Psoas muscle (tissue), 8 donors: ENCODE results near the gene DOCK10. TPM values are rescaled to one million over a fixed set of nuclear protein-coding genes. Genes with fewer than 3 reads are reported as not detected.

ENCODE experiments used
- ATAC-seq, 4 donors: fragments of 200-7000 bp; cut with Tn5 transposase; one replicate each; pipeline ENCODE4 v1.9.1; 2020; ENCODE audit warnings: moderate library complexity in 3 of 4, mild to moderate bottlenecking in 2 of 4
- DNase-seq, 2 donors: peaks; one replicate each; pipeline ENCODE4 v3.0.0-alpha.2; 2020
- H3K27ac ChIP-seq: fragments of 200-600 bp; one replicate; pipeline ENCODE4 v1.8.0; 2022
- H3K27me3 ChIP-seq, 3 donors: fragments of 200-600 bp in 1 of 3; one replicate each; pipeline versions ENCODE4 v1.6.1 to v1.8.0; 2013 to 2022; ENCODE audit warnings: low read length in 2 of 3, mild to moderate bottlenecking in 2 of 3, moderate library complexity in 1 of 3; ENCODE audit not compliant: insufficient read depth in 3 of 3
- H3K36me3 ChIP-seq, 2 donors: fragments of 200-600 bp in 1 of 2; one replicate each; pipeline versions ENCODE4 v1.6.1 to v1.8.0; 2013 to 2022; ENCODE audit warnings: low read depth in 1 of 2, mild to moderate bottlenecking in 1 of 2, moderate library complexity in 1 of 2; ENCODE audit not compliant: insufficient read depth in 1 of 2
- H3K4me1 ChIP-seq: fragments of 200-600 bp; one replicate; pipeline ENCODE4 v1.8.0; 2022
- H3K4me3 ChIP-seq: fragments of 200-600 bp; one replicate; pipeline ENCODE4 v1.8.0; 2022; ENCODE audit warnings: mild to moderate bottlenecking
- H3K9me3 ChIP-seq: fragments of 200-600 bp; one replicate; pipeline ENCODE4 v1.8.0; 2022
- WGBS, 3 donors: extraction: QIAGEN DNeasy Blood & Tissue Kit; methylation state at CpG; one replicate each; pipeline versions ENCODE4 v1.1.6 to v1.1.7; 2013; 5-methylcytosine and 5-hydroxymethylcytosine counted together
- intact Hi-C, 2 donors: fragments of 100-400 bp; cut with DNase I; formaldehyde crosslinking; loops; one replicate each; pipeline versions ENCODE4 v1.11.0 to v1.14.2; 2022
- polyA plus RNA-seq, 3 donors: library from polyadenylated mRNA; stranded (reverse); fragments of 200-250 nt; gene quantifications; one replicate each; pipeline ENCODE4 v1.2.3, GENCODE V29; 2013
- total RNA-seq, 4 donors: library from RNA; stranded (reverse); fragmentation: NEBNext Ultra II Directional in 2 of 4; extraction: Animal tissue kit (Norgen Biotek cat#: 25700) in 2 of 4; gene quantifications; one replicate each; pipeline versions ENCODE4 v1.2.1 to v1.2.4, GENCODE V29; 2021 to 2023
- TF ChIP-seq, protein P1 (sequence below): fragments of 200-600 bp; IDR thresholded peaks from one replicate; pipeline ENCODE4 v1.8.0; 2022; ENCODE audit warnings: antibody characterized with exemption
- donor health status: healthy with polysubstance abuse.
- donor health status: DM: no; HTN: no; CAD: no; lungs with moderate emphysema.
- donor health status: Bipolar disorder and iron deficiency.
- donor health status: healthy.
- donor health status: DM: yes; HTN: yes; CAD: no.
- donor health status: DM: no; HTN: no; CAD: no.
- donor health status: DM: no; HTN: no; CAD: no.
- donor health status: DM: yes; HTN: yes; CAD: no.

DOCK10 gene
- total and polyA plus RNA-seq, 7 donors = 0.17 to 4.4 (median 1.0) TPM

GRCh38 chr2:224929512-224929911 lies 112.8 kb downstream of the DOCK10 start:
- Histone ChIP-seq H3K4me1 (peaks cover 17% of the 10 kb centered on the region), H3K27ac (no peak overlapping the region), H3K27me3 (no peaks in the 10 kb centered on the region), H3K9me3 (no peaks in the 10 kb centered on the region), H3K4me3 (no peak overlapping the region), H3K36me3 (no peaks in the 10 kb centered on the region)
- DNase-seq (no peak), ATAC-seq (no peak)
- WGBS, 3 donors = 87 to 93% (median 92%) methylated on average over 3 of the region's 3 CpGs
- TF ChIP-seq, protein P1, sequence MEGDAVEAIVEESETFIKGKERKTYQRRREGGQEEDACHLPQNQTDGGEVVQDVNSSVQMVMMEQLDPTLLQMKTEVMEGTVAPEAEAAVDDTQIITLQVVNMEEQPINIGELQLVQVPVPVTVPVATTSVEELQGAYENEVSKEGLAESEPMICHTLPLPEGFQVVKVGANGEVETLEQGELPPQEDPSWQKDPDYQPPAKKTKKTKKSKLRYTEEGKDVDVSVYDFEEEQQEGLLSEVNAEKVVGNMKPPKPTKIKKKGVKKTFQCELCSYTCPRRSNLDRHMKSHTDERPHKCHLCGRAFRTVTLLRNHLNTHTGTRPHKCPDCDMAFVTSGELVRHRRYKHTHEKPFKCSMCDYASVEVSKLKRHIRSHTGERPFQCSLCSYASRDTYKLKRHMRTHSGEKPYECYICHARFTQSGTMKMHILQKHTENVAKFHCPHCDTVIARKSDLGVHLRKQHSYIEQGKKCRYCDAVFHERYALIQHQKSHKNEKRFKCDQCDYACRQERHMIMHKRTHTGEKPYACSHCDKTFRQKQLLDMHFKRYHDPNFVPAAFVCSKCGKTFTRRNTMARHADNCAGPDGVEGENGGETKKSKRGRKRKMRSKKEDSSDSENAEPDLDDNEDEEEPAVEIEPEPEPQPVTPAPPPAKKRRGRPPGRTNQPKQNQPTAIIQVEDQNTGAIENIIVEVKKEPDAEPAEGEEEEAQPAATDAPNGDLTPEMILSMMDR = no peak
- intact Hi-C loops = no loop called here

- 62 to 77% (median 64%) methylated on average over 7 of the region's 7 CpGs for WGBS, 3 donors
- Histone ChIP-seq H3K4me3 (no peak overlapping the region), H3K27ac (no peak overlapping the region), H3K36me3 (no peaks in the 10 kb centered on the region), H3K4me1 (peaks cover 17% of the 10 kb centered on the region), H3K27me3 (no peaks in the 10 kb centered on the region), H3K9me3 (no peaks in the 10 kb centered on the region)
- ATAC-seq (no peak), DNase-seq (no peak)
- intact Hi-C loops = no loop called here
- TF ChIP-seq, protein P1 = no peak
Measured at GRCh38 chr2:224927646-224928173, 114.6 kb downstream of the DOCK10 start.

GRCh38 chr2:224927011-224927410 lies 115.3 kb downstream of the DOCK10 start:
- TF ChIP-seq, protein P1 = no peak
- no peak overlapping the region for H3K4me3 ChIP-seq
- 78 to 90% (median 81%) methylated on average over 2 of the region's 2 CpGs for WGBS, 3 donors
- no peak for ATAC-seq
- no peaks in the 10 kb centered on the region for H3K9me3 ChIP-seq
- H3K36me3 ChIP-seq = no peaks in the 10 kb centered on the region
- intact Hi-C loops = no loop called here
- no peak for DNase-seq
- H3K27ac ChIP-seq = no peak overlapping the region
- H3K27me3 ChIP-seq = no peaks in the 10 kb centered on the region
- H3K4me1 ChIP-seq = peaks cover 13% of the 10 kb centered on the region

DNA sequence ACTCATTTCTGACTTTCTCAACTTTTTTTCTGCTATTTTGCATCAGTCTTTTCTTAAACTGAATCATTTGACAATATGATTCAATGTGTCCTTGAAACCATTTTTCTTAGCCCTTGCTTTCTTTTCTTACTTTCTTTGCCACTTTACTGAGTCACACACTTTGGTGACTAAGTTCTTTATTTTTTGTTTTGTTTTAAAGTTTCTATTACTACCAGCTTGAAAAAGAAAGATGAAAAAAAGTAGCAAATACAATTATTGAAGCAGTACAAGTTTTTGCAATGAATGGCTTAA lies 116.5 kb downstream of the DOCK10 start:
- H3K4me1 ChIP-seq = peaks cover 4% of the 10 kb centered on the region
- no peak for ATAC-seq

More for the DNA sequence above, 116.5 kb downstream of the DOCK10 start:
- Histone ChIP-seq H3K36me3 (no peaks in the 10 kb centered on the region), H3K27ac (no peak overlapping the region), H3K9me3 (no peaks in the 10 kb centered on the region), H3K4me3 (no peak overlapping the region), H3K27me3 (no peaks in the 10 kb centered on the region)
- intact Hi-C loops = no loop called here
- DNase-seq = no peak
- TF ChIP-seq, protein P1 = no peak
